Lower leg skin (tissue), 4 donors: ENCODE results near the gene LRRN4CL. TPM values are rescaled to one million over a fixed set of nuclear protein-coding genes. Genes with fewer than 3 reads are reported as not detected.
A peak's percentile ranks its signal among the peaks of the same experiment; 100 is the strongest.

Source experiments
- DNase-seq, 2 donors: peaks; one replicate each; pipeline ENCODE4 v3.0.0-alpha.2; 2019; ENCODE audit warnings: low spot score in 2 of 2
- H3K4me3 ChIP-seq: fragments of 200-600 bp; sonication (generic); 2 replicates; pipeline ENCODE4 v1.5.1; 2017; ENCODE audit warnings: mild to moderate bottlenecking, low read depth; ENCODE audit not compliant: poor library complexity, severe bottlenecking
- CTCF ChIP-seq, 3 donors: fragments of 450-650 bp; IDR thresholded peaks; one replicate each; pipeline ENCODE4 v1.5.1; 2016; ENCODE audit warnings: antibody characterized with exemption in 3 of 3, mild to moderate bottlenecking in 3 of 3, moderate library complexity in 2 of 3
- POLR2A ChIP-seq, 2 donors: fragments of 450-650 bp; IDR thresholded peaks; one replicate each; pipeline ENCODE4 v1.6.1; 2016 to 2017; ENCODE audit warnings: antibody characterized with exemption in 2 of 2, mild to moderate bottlenecking in 1 of 2, moderate library complexity in 1 of 2
- WGBS, 2 donors: methylation state at CpG; one replicate each; pipeline ENCODE4 v1.1.5; 2018; 5-methylcytosine and 5-hydroxymethylcytosine counted together
- intact Hi-C: fragments of 100-400 bp; cut with DNase I; formaldehyde crosslinking; loops from one replicate; pipeline ENCODE4 v1.15.0; 2023; ENCODE audit warnings: low total_unique reads
- total RNA-seq, 4 donors: library from RNA; depleted of rRNA; stranded (reverse); fragments of >200 nt; gene quantifications; one replicate each; pipeline ENCODE4 v1.1.0, GENCODE V29; 2016

Gene LRRN4CL
- total RNA-seq, 4 donors from 2014 or later = 7.3 to 11.6 (median 9.9) TPM

- H3K4me3 ChIP-seq = peak overlapping the region; percentile 70
- 12 to 14% methylated on average over 11 of the region's 11 CpGs for WGBS, 2 donors
- intact Hi-C loops = no loop called here
- DNase-seq = no peak
- no peak for TF ChIP-seq POLR2A (IDR thresholded peaks at IDR 0.05)
- TF ChIP-seq CTCF (IDR thresholded peaks at IDR 0.05) = no peak
Observed at GRCh38 chr11:62645671-62645945, 43.7 kb downstream of the LRRN4CL start.

- no peak for DNase-seq
- H3K4me3 ChIP-seq = no peak overlapping the region
- intact Hi-C loops = no loop called here
- TF ChIP-seq POLR2A (IDR thresholded peaks at IDR 0.05) = no peak
- no peak for TF ChIP-seq CTCF (IDR thresholded peaks at IDR 0.05)
- WGBS, 2 donors = 85 to 88% methylated on average over 8 of the region's 8 CpGs
Observed at GRCh38 chr11:62644220-62644619, 45.1 kb downstream of the LRRN4CL start.

Other genes starting within 250 kb of the LRRN4CL start
- 1,000 to 10,000 TPM; 1,345 to 1,611 (median 1,532) TPM for gene AHNAK, start 142.7 kb downstream of the LRRN4CL start, total RNA-seq
- 1,000 to 10,000 TPM; 2,343 to 3,224 (median 2,571) TPM for gene EEF1G, start 115.6 kb downstream of the LRRN4CL start, total RNA-seq
- 10 to 100 TPM; 11.0 to 29.8 (median 15.8) TPM for gene TUT1, start 98.0 kb downstream of the LRRN4CL start, total RNA-seq
- gene MTA2, start 87.7 kb downstream of the LRRN4CL start, total RNA-seq = 100 to 1,000 TPM in 2 of 4 donors, 10 to 100 TPM in 2; 91.3 to 139 (median 98.3) TPM
- gene EML3, start 76.8 kb downstream of the LRRN4CL start, total RNA-seq = 10 to 100 TPM; 39.5 to 61.0 (median 42.9) TPM
- gene ROM1, start 76.3 kb downstream of the LRRN4CL start, total RNA-seq = 1 to 10 TPM; 4.0 to 7.6 (median 6.5) TPM
- gene B3GAT3, start 67.5 kb downstream of the LRRN4CL start, total RNA-seq = 10 to 100 TPM; 29.7 to 51.8 (median 35.2) TPM
- 100 to 1,000 TPM in 1 of 4 donors, 10 to 100 TPM in 3; 72.0 to 118 (median 91.4) TPM for gene GANAB, start 42.9 kb downstream of the LRRN4CL start, total RNA-seq
- gene INTS5, start 36.2 kb downstream of the LRRN4CL start, total RNA-seq = 10 to 100 TPM; 28.5 to 32.7 (median 30.2) TPM
- gene C11orf98, start 24.3 kb downstream of the LRRN4CL start, total RNA-seq = 10 to 100 TPM; 21.3 to 58.4 (median 31.4) TPM
- gene CSKMT, start 24.2 kb downstream of the LRRN4CL start, total RNA-seq = 10 to 100 TPM in 1 of 4 donors, 1 to 10 TPM in 3; 2.9 to 14.8 (median 7.7) TPM
- gene UQCC3, start 17.9 kb downstream of the LRRN4CL start, total RNA-seq = 10 to 100 TPM in 2 of 4 donors, 1 to 10 TPM in 2; 7.5 to 12.0 (median 10.3) TPM
- gene LBHD1, start 17.3 kb downstream of the LRRN4CL start, total RNA-seq = 1 to 10 TPM; 2.5 to 4.6 (median 3.1) TPM
- 100 to 1,000 TPM; 194 to 275 (median 235) TPM for gene UBXN1, start 10.5 kb downstream of the LRRN4CL start, total RNA-seq
- 10 to 100 TPM; 25.4 to 68.2 (median 45.1) TPM for gene BSCL2, start 17.9 kb upstream of the LRRN4CL start, total RNA-seq
- not detected for gene GNG3, start 18.1 kb upstream of the LRRN4CL start, total RNA-seq
- gene HNRNPUL2, start 37.9 kb upstream of the LRRN4CL start, total RNA-seq = 10 to 100 TPM; 19.9 to 30.8 (median 24.3) TPM
- 10 to 100 TPM; 23.7 to 44.7 (median 33.9) TPM for gene TTC9C, start 39.0 kb upstream of the LRRN4CL start, total RNA-seq
- gene ZBTB3, start 64.6 kb upstream of the LRRN4CL start, total RNA-seq = 10 to 100 TPM; 13.4 to 35.4 (median 19.0) TPM
- 10 to 100 TPM; 51.5 to 71.0 (median 57.2) TPM for gene POLR2G, start 72.0 kb upstream of the LRRN4CL start, total RNA-seq
- gene TAF6L, start 81.9 kb upstream of the LRRN4CL start, total RNA-seq = 10 to 100 TPM; 21.0 to 79.2 (median 38.2) TPM
- gene TMEM179B, start 97.9 kb upstream of the LRRN4CL start, total RNA-seq = 10 to 100 TPM; 62.9 to 82.6 (median 81.0) TPM
- 10 to 100 TPM; 12.9 to 41.4 (median 21.0) TPM for gene TMEM223, start 102.5 kb upstream of the LRRN4CL start, total RNA-seq
- gene NXF1, start 115.9 kb upstream of the LRRN4CL start, total RNA-seq = 100 to 1,000 TPM in 1 of 4 donors, 10 to 100 TPM in 3; 56.6 to 114 (median 79.6) TPM
- 10 to 100 TPM; 30.0 to 47.4 (median 38.4) TPM for gene STX5, start 142.5 kb upstream of the LRRN4CL start, total RNA-seq
- not detected for gene TEX54, start 143.3 kb upstream of the LRRN4CL start, total RNA-seq
- 10 to 100 TPM; 49.7 to 93.8 (median 64.3) TPM for gene WDR74, start 150.1 kb upstream of the LRRN4CL start, total RNA-seq
- gene SLC3A2, start 191.4 kb upstream of the LRRN4CL start, total RNA-seq = 100 to 1,000 TPM; 175 to 190 (median 187) TPM
- gene CHRM1, start 231.8 kb upstream of the LRRN4CL start, total RNA-seq = 1 to 10 TPM; 1.5 to 7.6 (median 4.5) TPM